CD4-positive, alpha-beta T cell treated with Interleukin-2 at 100 ng/mL for 4 hours (primary cell): Measurements from ENCODE around the gene UBA3.

Experiments used
- DNase-seq: peaks from one replicate; pipeline ENCODE4 v3.0.0-alpha.2; 2020; ENCODE audit warnings: low spot score

Gene UBA3

GRCh38 chr3:69065318-69065964 lies 14.7 kb downstream of the UBA3 start:
- DNase-seq: peak; percentile 44

- DNase-seq: peak; percentile 69
Measured at GRCh38 chr3:69063636-69064035, 16.5 kb downstream of the UBA3 start.

GRCh38 chr3:69059688-69060087 lies 20.5 kb downstream of the UBA3 start:
- DNase-seq: no peak

- DNase-seq: no peak
Measured at GRCh38 chr3:69058947-69059224, 21.3 kb downstream of the UBA3 start.

GRCh38 chr3:69058180-69058946 lies 21.8 kb downstream of the UBA3 start:
- DNase-seq: peak; percentile 45

- no peak for DNase-seq
Measured at GRCh38 chr3:69052472-69052898, 27.7 kb downstream of the UBA3 start.

GRCh38 chr3:69051756-69052471 lies 28.3 kb downstream of the UBA3 start, which contains the start of gene TMF1:
Gene TMF1 (minus strand): TSS chr3:69052333. CDS start chr3:69052086, 247 bp downstream.
- peak; percentile 98 for DNase-seq

- no peak for DNase-seq
Measured at GRCh38 chr3:69048990-69049389, 31.2 kb downstream of the UBA3 start.

- no peak for DNase-seq
Measured at GRCh38 chr3:69044608-69045007, 35.6 kb downstream of the UBA3 start.

GRCh38 chr3:69033470-69033869 lies 46.7 kb downstream of the UBA3 start:
- DNase-seq: no peak

GRCh38 chr3:69032737-69033136 lies 47.4 kb downstream of the UBA3 start:
- no peak for DNase-seq

GRCh38 chr3:69032142-69032541 lies 48.0 kb downstream of the UBA3 start:
- no peak for DNase-seq

- DNase-seq: no peak
Measured at GRCh38 chr3:69031635-69032034, 48.5 kb downstream of the UBA3 start.

- DNase-seq: no peak
Measured at GRCh38 chr3:69020857-69021256, 59.3 kb downstream of the UBA3 start.

- peak; percentile 6 for DNase-seq
Measured at GRCh38 chr3:69020424-69020823, 59.7 kb downstream of the UBA3 start.

- DNase-seq: no peak
Measured at GRCh38 chr3:69016901-69017300, 63.3 kb downstream of the UBA3 start.

- no peak for DNase-seq
Measured at GRCh38 chr3:69016102-69016501, 64.1 kb downstream of the UBA3 start.

GRCh38 chr3:69014022-69014580 lies 66.1 kb downstream of the UBA3 start:
- DNase-seq: no peak

- DNase-seq: peak; percentile 80
Measured at GRCh38 chr3:69013253-69014021, 66.7 kb downstream of the UBA3 start, which contains the start of gene EOGT. Gene EOGT (minus strand): TSS chr3:69013684. CDS start chr3:69009846, 3,838 bp downstream.

GRCh38 chr3:69012800-69013252 lies 67.3 kb downstream of the UBA3 start:
- peak; percentile 3 for DNase-seq

GRCh38 chr3:69012100-69012799 lies 67.9 kb downstream of the UBA3 start:
- DNase-seq: no peak
